MCF 10A (cell line): ENCODE measurements around the gene LAMA3. TPM values are rescaled to one million over a fixed set of nuclear protein-coding genes. Genes with fewer than 3 reads are reported as not detected.

Experiments used
- BruUV-seq: library from RNA; stranded (reverse); fragments of 400-500 nt; replicated peaks from 2 replicates; lab custom pipeline; 2021; lab: Mats Ljungman, UMichigan
- CTCF ChIA-PET: fragments of 300-600 bp; sonication (Branson Sonifier 250); formaldehyde crosslinking; extraction: SDS; loops from one replicate; lab custom pipeline; 2021; ENCODE audit warnings: antibody characterized with exemption, inconsistent platforms; lab: Yijun Ruan, JAX
- POLR2A ChIA-PET: fragments of 300-600, 350-650 bp; sonication (Branson Sonifier 250); formaldehyde crosslinking; extraction: SDS; loops from one replicate; lab custom pipeline; 2020; ENCODE audit warnings: antibody characterized with exemption, inconsistent platforms; lab: Yijun Ruan, JAX
- DNase-seq: peaks from one replicate; pipeline ENCODE4 v3.0.0-alpha.2; 2018; ENCODE audit not compliant: unreplicated experiment
- H3K27ac Mint-ChIP-seq: one replicate; pipeline ENCODE4 v1.8.0; 2022; ENCODE audit warnings: mild to moderate bottlenecking, low read depth, mixed read lengths; ENCODE audit not compliant: unreplicated experiment
- H3K27me3 Mint-ChIP-seq: one replicate; pipeline ENCODE4 v1.8.0; 2022; ENCODE audit warnings: mixed read lengths; ENCODE audit not compliant: insufficient read depth, unreplicated experiment
- H3K36me3 Mint-ChIP-seq: one replicate; pipeline ENCODE4 v1.8.0; 2022; ENCODE audit warnings: mild to moderate bottlenecking, moderate library complexity, mixed read lengths; ENCODE audit not compliant: insufficient read depth, unreplicated experiment
- H3K4me1 Mint-ChIP-seq: one replicate; pipeline ENCODE4 v1.8.0; 2022; ENCODE audit warnings: mixed read lengths; ENCODE audit not compliant: insufficient read depth, unreplicated experiment
- H3K4me3 Mint-ChIP-seq: one replicate; pipeline ENCODE4 v1.8.0; 2022; ENCODE audit warnings: mild to moderate bottlenecking, moderate library complexity, mixed read lengths; ENCODE audit not compliant: unreplicated experiment
- H3K9me3 Mint-ChIP-seq: one replicate; pipeline ENCODE4 v1.8.0; 2022; ENCODE audit warnings: mixed read lengths; ENCODE audit not compliant: unreplicated experiment
- CTCF ChIP-seq: fragments of 200-600 bp; IDR thresholded peaks from one replicate; pipeline ENCODE4 v1.8.0; 2022; ENCODE audit warnings: antibody characterized with exemption, mild to moderate bottlenecking; ENCODE audit not compliant: unreplicated experiment
- intact Hi-C: fragments of 100-400 bp; cut with micrococcal nuclease; formaldehyde crosslinking; loops from 2 replicates; pipeline ENCODE4 v1.14.1; 2022
- total RNA-seq: library from RNA; stranded (reverse); gene quantifications from 2 replicates; pipeline ENCODE4 v1.2.3, GENCODE V29; 2022

Gene LAMA3
- total RNA-seq, 1 experiment from 2014 or later: 371 TPM

- POLR2A ChIA-PET: no interaction called here
- intact Hi-C loops: loop anchor here (5.0 kb wide), 2 partner anchors 96 to 201 kb away; no protein-coding TSS in a partner anchor
- no peaks in the 10 kb centered on the region for H3K36me3 Mint-ChIP-seq
- H3K4me3 Mint-ChIP-seq: no peak overlapping the region
- H3K4me1 Mint-ChIP-seq: peaks cover 40% of the 10 kb centered on the region
- no peaks in the 10 kb centered on the region for H3K9me3 Mint-ChIP-seq
- TF ChIP-seq CTCF: no peak
- peak; percentile 84 for DNase-seq
- CTCF ChIA-PET: interaction anchor here (0.7 to 0.9 kb wide), 2 partner anchors 13 to 886 kb away, joined by 4 to 5 read pairs; no protein-coding TSS in a partner anchor
- peak overlapping the region; percentile 83 for H3K27ac Mint-ChIP-seq
- no peaks in the 10 kb centered on the region for H3K27me3 Mint-ChIP-seq
- BruUV-seq: TSS peak; percentile 58
Measured at GRCh38 chr18:23716516-23716915, 27.3 kb downstream of the LAMA3 start.

GRCh38 chr18:23716966-23717365, 27.7 kb downstream of the LAMA3 start:
- peak; percentile 45 for DNase-seq
- BruUV-seq: no TSS peak
- intact Hi-C loops: loop anchor here (5.0 kb wide), 2 partner anchors 95 to 200 kb away; no protein-coding TSS in a partner anchor
- H3K36me3 Mint-ChIP-seq: no peaks in the 10 kb centered on the region
- TF ChIP-seq CTCF: no peak
- peaks cover 44% of the 10 kb centered on the region for H3K4me1 Mint-ChIP-seq
- H3K9me3 Mint-ChIP-seq: no peaks in the 10 kb centered on the region
- H3K27ac Mint-ChIP-seq: peak overlapping the region; percentile 83
- ChIA-PET POLR2A (interaction anchor here (1.3 kb wide), 1 partner anchor 112 kb away, joined by 3 read pairs; no protein-coding TSS in a partner anchor), CTCF (no interaction called here)
- no peak overlapping the region for H3K4me3 Mint-ChIP-seq
- H3K27me3 Mint-ChIP-seq: no peaks in the 10 kb centered on the region

- DNase-seq: peak; percentile 83
- TF ChIP-seq CTCF: no peak
- H3K9me3 Mint-ChIP-seq: no peaks in the 10 kb centered on the region
- H3K27ac Mint-ChIP-seq: peak overlapping the region; percentile 83
- POLR2A ChIA-PET: interaction anchor here (0.6 to 1.4 kb wide), 5 partner anchors 60 to 308 kb away, joined by 3 read pairs; no protein-coding TSS in a partner anchor
- peaks cover 45% of the 10 kb centered on the region for H3K4me1 Mint-ChIP-seq
- CTCF ChIA-PET: interaction anchor here (0.7 kb wide), 1 partner anchor 95 kb away, joined by 4 read pairs; no protein-coding TSS in a partner anchor
- H3K4me3 Mint-ChIP-seq: no peak overlapping the region
- no peaks in the 10 kb centered on the region for H3K27me3 Mint-ChIP-seq
- intact Hi-C loops: loop anchor here (5.0 kb wide), 2 partner anchors 94 to 199 kb away; no protein-coding TSS in a partner anchor
- H3K36me3 Mint-ChIP-seq: no peaks in the 10 kb centered on the region
- BruUV-seq: no TSS peak
Measured at GRCh38 chr18:23718243-23718720, 29.0 kb downstream of the LAMA3 start.

- Mint-ChIP-seq H3K4me1 (peaks cover 45% of the 10 kb centered on the region), H3K27ac (peak overlapping the region; percentile 83), H3K27me3 (no peaks in the 10 kb centered on the region), H3K9me3 (no peaks in the 10 kb centered on the region), H3K4me3 (no peak overlapping the region), H3K36me3 (no peaks in the 10 kb centered on the region)
- POLR2A ChIA-PET: interaction anchor here (0.7 to 1.4 kb wide), 4 partner anchors 8 to 152 kb away, joined by 3 to 4 read pairs (median 3); no protein-coding TSS in a partner anchor
- intact Hi-C loops: loop anchor here (5.0 kb wide), 2 partner anchors 94 to 199 kb away; no protein-coding TSS in a partner anchor
- TF ChIP-seq CTCF: no peak
- CTCF ChIA-PET: no interaction called here
- no peak for DNase-seq
- no TSS peak for BruUV-seq
Measured at GRCh38 chr18:23718731-23719130, 29.5 kb downstream of the LAMA3 start.
